Activated CD8-positive, alpha-beta memory T cell treated with anti-CD3 and anti-CD28 coated beads for 36 hours (primary cell): ENCODE results near the gene VPS45. TPM values are rescaled to one million over a fixed set of nuclear protein-coding genes. Genes with fewer than 3 reads are reported as not detected.

ENCODE experiments used
- CTCF ChIA-PET: fragments of 350-600 bp; sonication (Branson Sonifier 250); formaldehyde crosslinking; loops from one replicate; lab custom pipeline; 2021; ENCODE audit warnings: antibody characterized with exemption; lab: Charles Lee
- POLR2A ChIA-PET: fragments of 350-600 bp; sonication (Branson Sonifier 250); formaldehyde crosslinking; loops from one replicate; lab custom pipeline; 2021; ENCODE audit warnings: antibody characterized with exemption; lab: Charles Lee
- total RNA-seq, 2 experiments: library from RNA; stranded (reverse); gene quantifications; one replicate each; pipeline ENCODE4 v1.2.3, GENCODE V29; 2021

The VPS45 gene
- total RNA-seq, 2 experiments from 2014 or later = 25.7 to 27.0 TPM

DNA sequence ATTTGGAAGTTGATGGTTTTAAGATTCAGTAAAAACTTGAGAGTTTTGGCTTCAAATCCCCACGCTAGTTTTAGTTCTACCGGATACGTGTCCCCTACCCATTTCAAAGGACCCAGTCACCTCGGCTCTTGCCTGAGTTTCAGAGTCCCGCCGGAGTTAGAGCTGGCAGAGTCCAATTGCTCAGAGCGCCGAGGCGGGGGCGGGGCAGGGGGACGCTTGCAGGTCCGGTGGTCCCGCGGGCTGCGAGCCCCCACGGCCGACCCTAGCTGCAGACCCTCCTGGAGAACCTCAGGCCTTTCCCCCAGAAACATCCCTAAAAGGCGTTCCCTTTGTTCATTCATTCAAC is 765 bp upstream of the VPS45 start:
- ChIA-PET CTCF (no interaction called here), POLR2A (interaction anchor here (3.7 kb wide), 1 partner anchor 180 kb away, joined by 15 read pairs; a partner anchor contains a TSS)

DNA sequence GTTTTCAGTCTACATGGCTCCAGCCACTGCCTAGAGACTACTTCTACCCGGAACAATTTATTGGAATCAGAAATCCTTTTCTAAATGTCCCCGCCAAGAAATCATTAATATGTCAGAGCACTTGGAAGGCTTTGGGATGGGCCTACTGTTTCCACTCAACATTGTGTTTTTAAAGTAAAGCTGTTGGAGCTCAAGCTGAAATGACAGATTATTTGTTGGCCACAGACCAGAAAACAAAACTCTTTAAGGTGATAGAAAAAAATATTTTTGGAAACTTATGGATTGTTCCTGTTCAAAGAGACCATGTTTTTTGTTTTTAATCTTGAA is 496 bp downstream of the VPS45 start:
- CTCF ChIA-PET = interaction anchor here (1.1 to 1.2 kb wide), 2 partner anchors 106 to 119 kb away, joined by 3 to 6 read pairs; no protein-coding TSS in a partner anchor
- POLR2A ChIA-PET = interaction anchor here (0.7 to 3.7 kb wide), 3 partner anchors 82 to 181 kb away, joined by 3 to 15 read pairs (median 4); partner anchors contain the start of gene PLEKHO1

DNA sequence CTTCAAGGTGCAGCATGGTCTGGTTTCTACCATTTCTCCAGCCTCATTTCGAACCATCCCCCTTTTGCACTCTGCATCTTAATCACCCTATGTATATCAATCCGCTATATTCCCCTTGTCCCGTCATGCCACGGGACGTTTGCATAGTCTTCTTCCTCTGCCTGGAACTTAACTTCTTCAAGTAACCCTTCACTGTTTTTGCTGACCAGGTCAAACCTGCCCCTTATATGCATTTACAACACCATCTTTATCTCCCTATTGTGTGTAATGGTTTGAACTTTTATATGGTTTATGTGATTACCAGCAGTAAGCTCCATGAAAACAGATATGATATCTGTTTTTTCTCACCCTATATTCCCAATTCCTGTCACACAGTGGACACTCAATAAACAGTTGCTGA is 2.3 kb downstream of the VPS45 start:
- ChIA-PET POLR2A (no interaction called here), CTCF (interaction anchor here (0.6 kb wide), 1 partner anchor 95 kb away, joined by 3 read pairs; no protein-coding TSS in a partner anchor)

DNA sequence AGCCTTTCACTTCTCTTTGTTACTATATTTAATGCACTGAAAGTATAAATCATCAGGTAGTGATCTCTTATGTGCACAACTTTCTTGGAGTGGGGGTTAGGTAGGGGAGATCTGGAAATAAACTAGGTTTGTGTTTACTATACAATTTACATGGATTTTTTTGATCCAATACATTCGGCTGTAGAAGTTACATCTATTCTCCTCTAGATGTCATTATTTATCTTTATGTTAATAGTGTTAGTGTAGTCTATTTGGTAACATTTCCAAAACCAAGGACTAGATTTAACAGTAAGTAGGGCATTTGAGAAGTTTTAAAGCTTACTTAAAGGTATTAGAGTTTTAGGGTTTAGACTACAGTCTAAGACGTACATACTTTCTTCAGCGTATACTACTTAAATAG is 5.4 kb downstream of the VPS45 start:
- CTCF ChIA-PET = interaction anchor here (0.6 to 1.4 kb wide), 9 partner anchors 10 to 160 kb away, joined by 3 to 9 read pairs (median 4); no protein-coding TSS in a partner anchor

DNA sequence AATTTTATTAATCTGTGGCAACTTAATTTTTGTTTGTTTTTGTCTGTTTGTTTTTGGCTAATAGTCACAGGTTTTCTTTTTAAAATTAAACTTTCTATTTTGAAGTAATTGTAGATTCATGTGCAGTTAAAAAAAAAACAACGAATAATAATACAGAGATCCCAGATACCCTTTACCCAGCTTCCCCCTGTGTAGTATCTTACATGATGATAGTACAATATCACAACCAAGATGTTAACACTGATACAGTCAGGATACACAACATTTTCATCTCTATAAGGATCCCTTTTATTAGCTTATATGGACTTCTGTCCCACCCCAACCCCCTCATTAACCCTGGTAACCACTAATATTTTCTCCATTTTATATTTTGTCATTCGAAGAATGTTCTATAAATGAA is 5.9 kb downstream of the VPS45 start:
- POLR2A ChIA-PET = interaction anchor here (0.5 kb wide), 1 partner anchor 79 kb away, joined by 4 read pairs; no protein-coding TSS in a partner anchor
- CTCF ChIA-PET = interaction anchor here (0.6 to 1.4 kb wide), 10 partner anchors 10 to 160 kb away, joined by 3 to 9 read pairs (median 4); no protein-coding TSS in a partner anchor

More for the DNA sequence above, 5.4 kb downstream of the VPS45 start:
- POLR2A ChIA-PET = interaction anchor here (0.5 kb wide), 1 partner anchor 78 kb away, joined by 4 read pairs; no protein-coding TSS in a partner anchor

DNA sequence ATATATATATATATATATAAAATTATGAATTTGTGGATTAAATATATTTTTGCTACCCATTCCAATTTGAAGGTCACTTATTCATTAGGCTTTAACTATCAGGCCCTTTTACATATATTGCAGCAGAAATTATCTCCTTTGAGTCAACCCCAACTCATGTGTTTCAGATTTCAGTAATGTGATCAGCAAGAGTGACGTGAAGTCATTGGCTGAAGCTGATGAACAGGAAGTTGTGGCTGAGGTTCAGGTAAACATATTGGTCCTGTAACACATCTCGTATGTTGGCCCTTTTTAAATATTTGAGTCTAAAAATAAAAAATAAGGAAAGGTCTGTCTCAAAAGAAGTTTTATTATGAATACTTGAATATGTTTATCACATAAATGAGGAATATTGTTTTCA is 8.5 kb downstream of the VPS45 start:
- ChIA-PET CTCF (interaction anchor here (0.7 kb wide), 1 partner anchor 93 kb away, joined by 3 read pairs; no protein-coding TSS in a partner anchor), POLR2A (no interaction called here)

DNA sequence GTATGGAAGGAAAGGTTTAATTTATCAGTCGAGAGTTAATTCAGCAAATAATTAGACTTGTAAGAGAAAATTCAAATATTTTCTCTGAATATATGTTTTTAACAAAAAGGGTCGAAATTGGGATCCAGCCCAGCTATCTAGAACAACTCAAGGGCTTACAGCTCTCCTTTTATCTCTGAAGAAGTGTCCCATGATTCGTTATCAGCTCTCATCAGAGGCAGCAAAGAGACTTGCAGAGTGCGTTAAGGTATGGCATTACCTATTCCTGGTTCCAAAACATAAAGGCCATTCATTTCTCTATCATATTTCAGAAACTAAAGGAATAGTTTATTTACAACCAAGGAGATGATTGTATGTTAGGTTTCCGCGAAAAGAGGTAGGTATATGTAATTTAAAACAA is 9.4 kb downstream of the VPS45 start:
- ChIA-PET POLR2A (no interaction called here), CTCF (interaction anchor here (1.0 kb wide), 1 partner anchor 110 kb away, joined by 3 read pairs; no protein-coding TSS in a partner anchor)

DNA sequence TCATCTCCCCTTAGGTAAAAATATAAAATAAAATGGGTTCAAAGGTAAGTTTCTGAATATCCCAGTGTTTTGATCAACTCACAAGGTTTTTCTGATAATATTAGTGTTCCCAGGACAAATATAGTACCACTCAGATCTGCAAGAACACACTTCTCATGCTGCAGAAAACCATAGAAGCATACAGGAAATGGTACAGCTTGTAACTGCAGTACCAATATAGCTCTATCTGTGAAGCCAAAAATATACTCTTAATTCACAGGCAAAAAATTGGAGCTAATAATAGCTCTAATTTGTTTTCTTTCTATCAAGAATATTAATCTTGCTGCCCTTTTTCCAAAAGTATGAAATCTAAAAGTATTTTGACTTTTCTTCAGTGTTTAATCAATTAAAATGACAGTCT is 13.2 kb downstream of the VPS45 start:
- ChIA-PET CTCF (no interaction called here), POLR2A (no interaction called here)

DNA sequence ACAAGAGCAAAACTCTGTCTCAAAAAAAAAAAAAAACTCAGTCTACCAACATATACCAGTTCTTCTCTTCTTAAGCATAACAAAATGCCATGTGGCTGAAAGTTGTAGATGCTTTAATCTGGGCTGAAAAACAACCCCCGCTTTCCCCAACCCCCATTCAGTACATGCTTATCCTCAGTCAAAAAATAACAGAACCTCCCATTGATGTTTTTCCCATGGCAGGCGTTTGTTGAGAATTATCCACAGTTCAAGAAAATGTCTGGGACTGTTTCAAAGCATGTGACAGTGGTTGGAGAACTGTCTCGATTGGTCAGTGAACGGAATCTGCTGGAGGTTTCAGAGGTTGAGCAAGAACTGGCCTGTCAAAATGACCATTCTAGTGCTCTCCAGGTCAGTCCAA is 14.9 kb downstream of the VPS45 start:
- POLR2A ChIA-PET = no interaction called here
- CTCF ChIA-PET = interaction anchor here (1.2 kb wide), 1 partner anchor 9 kb away, joined by 3 read pairs; no protein-coding TSS in a partner anchor

DNA sequence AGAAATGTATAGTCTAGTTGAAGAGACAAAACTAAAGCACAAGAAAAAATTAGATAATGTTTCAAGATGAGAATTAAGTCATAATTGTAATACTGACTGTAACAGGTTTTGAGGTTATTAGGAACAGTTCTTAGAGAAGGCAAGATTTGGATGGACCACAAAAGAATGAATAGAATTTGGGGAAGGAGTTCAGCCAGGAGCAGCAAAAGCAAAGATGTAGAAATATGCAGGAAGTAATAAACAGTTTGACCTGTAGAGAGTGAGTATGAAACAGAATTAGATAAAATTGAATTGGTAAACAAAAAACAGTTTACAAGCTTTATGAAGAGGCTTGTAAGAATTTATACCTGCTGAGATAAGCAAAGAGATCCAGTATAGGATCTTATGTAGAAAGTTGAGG is 16.3 kb downstream of the VPS45 start:
- ChIA-PET CTCF (interaction anchor here (1.2 kb wide), 1 partner anchor 11 kb away, joined by 3 read pairs; no protein-coding TSS in a partner anchor), POLR2A (no interaction called here)

DNA sequence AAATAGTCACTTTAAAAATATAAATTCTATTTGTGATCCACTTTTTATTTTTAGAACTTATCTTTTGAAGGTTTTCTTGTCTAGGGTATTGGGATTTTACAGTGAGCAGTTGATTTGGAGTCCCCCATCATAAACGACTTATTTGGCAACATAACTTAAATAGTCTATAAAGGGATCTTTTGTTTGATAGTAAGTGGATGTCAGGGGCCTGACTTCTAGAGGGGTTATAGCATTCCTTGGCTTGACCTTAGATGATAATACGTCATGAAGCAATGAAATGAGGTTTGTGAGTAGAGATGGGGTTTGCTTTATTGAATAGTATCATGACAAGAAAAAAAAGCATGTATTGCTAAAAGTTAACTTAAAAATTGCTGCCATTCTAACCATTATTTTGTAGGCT is 17.8 kb downstream of the VPS45 start:
- ChIA-PET POLR2A (no interaction called here), CTCF (no interaction called here)

DNA sequence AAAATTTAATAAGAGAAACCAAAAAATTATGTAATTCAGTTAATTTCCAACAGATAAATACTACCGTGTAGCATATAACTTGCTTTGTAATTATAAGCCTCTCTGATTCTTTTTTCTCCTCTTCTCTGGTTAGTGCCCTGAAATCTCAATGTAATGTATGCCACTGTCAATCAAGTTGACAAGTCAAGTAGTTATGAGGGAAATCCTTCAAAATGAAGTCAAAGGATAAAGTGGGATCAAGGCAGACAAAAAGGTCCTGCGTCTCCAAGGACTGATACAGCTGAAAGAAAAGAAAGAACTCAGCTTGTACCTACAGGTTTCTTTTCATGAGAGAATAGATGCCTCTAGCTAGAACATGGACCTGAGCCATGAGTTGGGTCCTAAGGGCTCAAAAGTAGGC is 19.8 kb downstream of the VPS45 start:
- ChIA-PET CTCF (no interaction called here), POLR2A (interaction anchor here (0.6 kb wide), 1 partner anchor 121 kb away, joined by 3 read pairs; no protein-coding TSS in a partner anchor)

DNA sequence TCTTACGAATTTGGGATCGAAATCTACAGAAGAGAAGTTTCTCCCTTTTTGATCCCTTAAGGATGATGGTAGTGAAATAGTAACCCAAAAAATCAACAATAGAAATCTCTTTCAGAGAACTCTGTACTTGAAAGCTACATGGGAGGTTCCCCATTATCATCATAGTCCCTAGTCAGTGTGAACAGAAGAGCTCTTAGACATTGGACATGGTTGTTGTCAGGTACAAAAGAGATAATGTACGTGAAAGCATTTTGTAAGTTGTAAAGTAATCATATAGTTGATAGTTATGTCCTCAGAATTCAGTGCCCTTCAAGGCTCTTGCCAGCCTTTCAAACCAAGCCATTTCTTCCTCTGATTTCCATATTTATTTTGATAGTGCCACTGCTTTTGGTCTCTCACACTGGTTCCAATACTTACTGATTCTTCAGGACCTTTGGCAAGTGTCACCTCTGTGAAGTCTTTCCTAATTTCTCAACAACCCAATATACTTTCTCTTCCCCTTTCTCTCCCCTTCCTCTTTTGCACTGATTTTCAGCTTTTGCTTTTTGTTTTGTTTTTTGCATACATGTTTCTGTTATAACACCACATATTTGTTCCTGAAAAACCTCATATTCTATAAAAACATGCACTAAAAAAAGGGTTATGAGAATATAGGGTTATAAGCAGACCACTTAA is 22.4 kb downstream of the VPS45 start:
- ChIA-PET POLR2A (no interaction called here), CTCF (no interaction called here)

DNA sequence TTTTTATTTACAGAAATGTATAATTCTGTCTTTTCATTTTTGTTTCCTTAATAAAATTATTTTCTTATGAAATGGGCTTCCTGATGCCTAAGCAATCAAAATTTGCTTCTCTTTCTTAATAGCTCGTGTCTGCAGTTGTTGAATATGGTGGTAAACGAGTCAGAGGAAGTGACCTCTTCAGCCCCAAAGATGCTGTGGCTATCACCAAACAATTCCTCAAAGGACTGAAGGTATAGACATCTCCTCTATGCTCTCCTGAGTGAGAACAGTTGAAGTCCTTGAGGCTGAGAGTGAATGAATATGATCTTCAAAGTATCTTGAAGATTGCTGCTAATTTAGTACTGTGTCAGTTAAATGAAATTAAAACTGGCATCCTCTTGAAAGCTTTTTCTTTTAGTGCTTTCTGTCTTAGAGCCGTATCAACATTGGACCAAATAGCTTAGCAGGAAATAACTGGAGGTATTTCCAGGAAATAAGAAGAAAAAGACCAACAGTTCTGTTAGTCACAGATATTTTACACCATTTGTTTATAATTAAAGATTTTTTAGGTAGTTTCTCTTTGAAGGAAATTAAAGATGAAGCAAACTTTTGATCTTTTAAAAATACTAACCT is 24.7 kb downstream of the VPS45 start:
- CTCF ChIA-PET = interaction anchor here (0.7 kb wide), 1 partner anchor 126 kb away, joined by 3 read pairs; no protein-coding TSS in a partner anchor

DNA sequence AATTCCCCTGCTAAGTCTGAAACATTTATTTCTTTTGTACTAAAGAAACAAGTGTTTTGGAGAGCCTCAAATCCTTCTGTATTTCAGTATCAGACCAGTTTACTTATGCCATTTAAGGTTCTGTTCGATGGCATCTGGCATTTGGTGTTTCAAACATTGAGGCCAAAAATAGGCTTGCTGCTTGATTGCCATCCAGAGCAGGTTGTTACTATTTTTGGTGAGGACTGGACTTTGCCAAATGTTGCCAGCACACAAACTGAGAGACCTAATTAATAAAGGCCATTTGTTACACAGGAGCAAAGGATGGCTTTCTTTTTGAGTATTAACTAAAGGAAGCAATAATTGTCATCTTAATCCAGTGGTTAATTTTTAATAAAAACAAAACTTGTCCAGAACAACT is 26.2 kb downstream of the VPS45 start:
- POLR2A ChIA-PET = no interaction called here
- CTCF ChIA-PET = no interaction called here

More for the DNA sequence above, 24.7 kb downstream of the VPS45 start:
- POLR2A ChIA-PET = interaction anchor here (0.7 kb wide), 1 partner anchor 57 kb away, joined by 3 read pairs; the partner anchor contains the start of gene PLEKHO1

DNA sequence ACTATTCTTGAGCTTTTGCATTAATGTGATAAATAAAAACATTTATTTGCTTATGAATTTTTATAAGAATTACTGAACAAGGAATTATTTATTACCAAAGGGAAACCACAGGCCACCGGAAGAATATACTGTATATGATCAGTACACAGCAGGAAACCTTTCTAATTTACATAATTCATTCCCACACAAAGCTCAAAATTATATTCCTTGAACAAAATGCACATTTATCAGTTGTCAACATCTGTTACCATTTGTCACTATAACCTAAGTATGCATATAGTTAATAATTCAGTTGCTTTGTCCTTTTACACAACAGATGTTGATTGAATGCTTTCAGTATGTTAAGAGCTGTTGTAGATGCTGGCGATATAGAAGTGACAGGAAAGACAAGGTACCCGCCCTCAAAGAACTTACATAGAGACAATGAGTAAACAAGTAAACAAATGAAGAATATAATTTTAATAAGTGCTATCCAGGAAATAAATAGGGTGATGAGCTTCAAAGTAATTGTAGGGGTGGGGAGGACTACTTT is 27.2 kb downstream of the VPS45 start:
- CTCF ChIA-PET = no interaction called here
- POLR2A ChIA-PET = no interaction called here

DNA sequence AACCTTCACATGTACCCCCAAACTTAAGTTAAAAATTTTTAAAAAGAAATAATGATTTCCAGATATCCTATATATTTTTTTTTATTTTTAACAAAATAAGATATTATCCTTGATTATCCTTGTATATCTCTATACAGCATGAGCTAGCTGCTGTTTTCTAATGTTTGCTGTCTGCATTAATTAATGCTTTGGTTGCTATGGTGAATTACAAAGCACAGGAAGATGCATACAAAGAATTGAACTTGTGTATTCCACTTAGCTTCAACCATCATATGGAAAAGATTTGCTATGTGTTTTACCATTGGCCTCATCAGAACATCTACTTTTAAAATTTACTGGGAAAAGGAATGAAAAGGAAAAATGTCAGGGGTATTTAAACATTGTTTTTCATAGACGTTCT is 35.4 kb downstream of the VPS45 start:
- ChIA-PET CTCF (no interaction called here), POLR2A (no interaction called here)

DNA sequence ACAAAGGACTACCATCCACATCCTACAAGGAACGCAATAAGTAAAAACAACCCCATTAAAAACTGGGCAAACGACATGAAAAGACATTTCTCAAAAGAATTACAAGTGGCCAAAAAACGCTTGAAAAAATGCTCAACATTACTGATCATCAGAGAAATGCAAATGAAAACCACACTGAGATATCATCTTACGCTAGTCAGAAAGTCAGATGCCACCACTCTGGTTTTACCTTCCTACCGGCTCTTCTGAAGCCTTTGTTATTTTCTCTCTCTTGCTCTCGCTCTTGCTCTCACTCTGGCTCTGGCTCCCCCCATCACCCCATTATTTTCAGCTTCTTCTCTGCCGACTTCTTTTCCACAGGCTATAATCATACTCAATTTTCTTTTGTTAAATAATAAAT is 38.8 kb downstream of the VPS45 start:
- ChIA-PET CTCF (interaction anchor here (1.0 kb wide), 1 partner anchor 45 kb away, joined by 4 read pairs; no protein-coding TSS in a partner anchor), POLR2A (no interaction called here)

DNA sequence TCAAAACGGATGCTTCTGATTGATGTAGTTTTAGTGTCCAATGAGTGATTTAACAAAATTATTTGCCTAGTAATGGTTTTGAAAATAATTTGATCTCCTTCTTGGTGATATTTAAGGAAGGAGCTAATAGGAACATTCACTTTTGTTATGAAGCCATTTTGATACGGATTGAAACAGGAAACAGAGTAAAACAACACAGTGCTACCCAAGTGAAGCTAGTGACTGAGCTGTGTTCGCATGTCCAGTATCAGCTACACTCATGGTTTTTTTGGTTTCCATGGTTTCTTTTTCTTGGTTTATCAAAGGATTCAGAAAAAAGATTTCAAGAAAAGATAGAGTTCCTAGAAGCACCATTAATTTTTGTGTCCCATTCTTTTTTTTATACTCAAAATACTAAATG is 42.0 kb downstream of the VPS45 start:
- ChIA-PET POLR2A (no interaction called here), CTCF (interaction anchor here (0.6 kb wide), 1 partner anchor 31 kb away, joined by 3 read pairs; no protein-coding TSS in a partner anchor)

DNA sequence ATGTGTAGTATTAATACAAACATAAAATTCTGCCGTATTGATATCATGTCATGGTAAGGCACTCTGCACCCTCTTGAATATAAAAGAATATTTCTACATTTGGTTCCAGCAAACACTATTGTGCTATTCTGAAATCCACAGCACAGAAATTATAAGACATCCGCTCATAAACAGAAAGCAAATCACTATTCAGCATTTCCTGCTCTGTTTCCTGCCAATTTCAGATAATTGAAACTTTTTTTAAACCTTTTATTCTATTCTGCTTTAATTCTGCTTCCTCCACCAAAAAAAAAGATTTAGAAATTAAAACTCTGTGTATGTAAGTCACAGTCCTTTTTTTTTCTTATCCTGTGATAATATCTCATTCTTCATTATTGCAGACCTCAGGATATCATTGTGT is 42.5 kb downstream of the VPS45 start:
- ChIA-PET CTCF (no interaction called here), POLR2A (no interaction called here)
